Loucy (cell line): Measurements from ENCODE around the gene RPL27.

ENCODE experiments used
- EZH2phosphoT487 ChIP-seq: fragments of 200-600 bp; IDR thresholded peaks from 2 replicates; pipeline ENCODE4 v1.6.1; 2018; ENCODE audit warnings: antibody characterized with exemption, mild to moderate bottlenecking, moderate library complexity, borderline replicate concordance
- TF ChIP-seq, protein P1 (sequence below): fragments of 200-600 bp; sonication (generic); conservative IDR thresholded peaks from 2 replicates; pipeline ENCODE4 v1.5.1; 2014; ENCODE audit warnings: mild to moderate bottlenecking, antibody characterized with exemption, low read length

DNA sequence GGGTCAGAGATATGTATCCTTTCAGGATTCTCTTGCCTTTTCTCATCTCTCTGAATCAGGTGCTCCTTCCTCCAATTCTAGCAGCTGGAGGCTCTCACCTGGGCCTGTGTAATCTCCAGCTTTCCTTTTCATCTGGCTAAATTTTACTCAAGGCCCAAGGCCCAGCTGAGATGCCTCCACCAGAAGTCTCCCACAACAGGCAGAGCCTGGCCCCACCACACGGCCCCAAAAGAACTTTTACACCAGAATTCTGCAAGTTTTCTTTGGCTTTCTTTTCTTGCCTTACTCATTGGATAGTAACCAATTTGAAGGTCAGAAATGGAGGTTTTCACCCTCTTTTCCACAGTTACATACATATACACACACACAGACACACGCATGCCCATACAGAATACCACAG is 41.4 kb downstream of the RPL27 start:
- TF ChIP-seq, protein P1, sequence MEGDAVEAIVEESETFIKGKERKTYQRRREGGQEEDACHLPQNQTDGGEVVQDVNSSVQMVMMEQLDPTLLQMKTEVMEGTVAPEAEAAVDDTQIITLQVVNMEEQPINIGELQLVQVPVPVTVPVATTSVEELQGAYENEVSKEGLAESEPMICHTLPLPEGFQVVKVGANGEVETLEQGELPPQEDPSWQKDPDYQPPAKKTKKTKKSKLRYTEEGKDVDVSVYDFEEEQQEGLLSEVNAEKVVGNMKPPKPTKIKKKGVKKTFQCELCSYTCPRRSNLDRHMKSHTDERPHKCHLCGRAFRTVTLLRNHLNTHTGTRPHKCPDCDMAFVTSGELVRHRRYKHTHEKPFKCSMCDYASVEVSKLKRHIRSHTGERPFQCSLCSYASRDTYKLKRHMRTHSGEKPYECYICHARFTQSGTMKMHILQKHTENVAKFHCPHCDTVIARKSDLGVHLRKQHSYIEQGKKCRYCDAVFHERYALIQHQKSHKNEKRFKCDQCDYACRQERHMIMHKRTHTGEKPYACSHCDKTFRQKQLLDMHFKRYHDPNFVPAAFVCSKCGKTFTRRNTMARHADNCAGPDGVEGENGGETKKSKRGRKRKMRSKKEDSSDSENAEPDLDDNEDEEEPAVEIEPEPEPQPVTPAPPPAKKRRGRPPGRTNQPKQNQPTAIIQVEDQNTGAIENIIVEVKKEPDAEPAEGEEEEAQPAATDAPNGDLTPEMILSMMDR: no peak
- TF ChIP-seq EZH2phosphoT487: no peak
